Retinal pigment epithelial cell (primary cell): ENCODE results near the gene OPRM1.

ENCODE experiments used
- DNase-seq: peaks from one replicate; pipeline ENCODE4 v3.0.0-alpha.2; 2010; ENCODE audit warnings: low read depth
- H3K4me3 ChIP-seq: 2 replicates; pipeline ENCODE4 v1.5.1; 2011; ENCODE audit warnings: mild to moderate bottlenecking, low read length, control low read depth, moderate library complexity
- CTCF ChIP-seq: conservative IDR thresholded peaks from 2 replicates; pipeline ENCODE4 v1.5.1; 2011; ENCODE audit warnings: low read depth, low read length, control low read depth, inconsistent platforms

OPRM1 gene

DNA sequence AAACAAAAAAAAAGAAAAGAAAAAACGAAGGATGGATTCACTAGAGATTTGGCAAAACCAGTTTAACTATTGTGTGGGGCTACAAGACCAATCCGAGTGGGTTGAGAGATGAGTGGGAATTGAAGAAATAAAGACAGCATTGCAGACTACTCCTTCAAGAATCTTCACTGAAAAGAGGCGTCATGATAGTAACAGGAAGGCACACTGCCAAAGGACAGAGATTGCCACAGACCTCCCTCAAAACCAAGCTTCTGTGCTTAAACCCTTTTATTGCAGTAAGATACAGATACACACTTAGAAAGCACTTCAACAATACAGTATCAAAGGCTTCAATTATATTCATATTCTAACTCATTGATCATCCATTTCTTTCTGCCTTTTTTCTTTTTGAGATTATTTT is 213.6 kb downstream of the OPRM1 start:
- DNase-seq = no peak
- no peak overlapping the region for H3K4me3 ChIP-seq
- no peak for TF ChIP-seq CTCF

- DNase-seq = no peak
- TF ChIP-seq CTCF = no peak
- no peak overlapping the region for H3K4me3 ChIP-seq
Observed at GRCh38 chr6:154257067-154257466, 218.0 kb downstream of the OPRM1 start.

GRCh38 chr6:154258064-154258757 is 219.2 kb downstream of the OPRM1 start:
- DNase-seq = no peak
- TF ChIP-seq CTCF = no peak
- no peak overlapping the region for H3K4me3 ChIP-seq

DNA sequence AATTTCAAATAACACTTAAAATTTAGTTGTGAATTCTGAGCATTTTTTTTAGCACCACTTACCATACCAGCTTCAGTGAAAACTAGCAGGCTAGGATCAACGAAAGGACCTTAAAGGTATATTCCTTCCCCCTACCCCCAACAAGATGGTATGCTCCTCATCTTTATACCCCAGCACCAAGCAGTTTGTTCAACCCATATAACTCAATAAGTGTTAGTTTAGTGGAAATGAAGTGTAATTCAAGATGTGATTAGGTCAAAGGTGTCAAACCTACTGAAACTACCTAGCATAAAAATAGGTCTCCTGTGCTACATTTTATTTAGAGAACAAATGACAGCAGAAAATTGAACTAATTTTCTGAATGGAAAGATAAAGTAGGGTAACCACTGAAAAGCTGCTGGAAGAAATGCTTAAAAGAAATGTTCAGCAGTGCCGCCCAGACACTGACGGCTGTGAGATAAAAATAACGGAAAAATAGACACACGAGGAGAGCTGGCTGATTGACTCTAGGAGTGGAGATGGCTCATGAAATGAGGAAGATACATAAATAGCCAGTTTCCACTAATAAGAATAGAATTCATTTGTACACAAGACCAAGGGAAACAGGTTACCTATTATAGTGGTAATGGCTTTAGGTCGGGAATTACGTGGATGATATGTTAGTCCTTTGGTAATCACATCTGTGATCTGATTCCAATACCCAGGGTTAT is 222.8 kb downstream of the OPRM1 start:
- H3K4me3 ChIP-seq = no peak overlapping the region
- no peak for DNase-seq
- TF ChIP-seq CTCF = no peak

DNA sequence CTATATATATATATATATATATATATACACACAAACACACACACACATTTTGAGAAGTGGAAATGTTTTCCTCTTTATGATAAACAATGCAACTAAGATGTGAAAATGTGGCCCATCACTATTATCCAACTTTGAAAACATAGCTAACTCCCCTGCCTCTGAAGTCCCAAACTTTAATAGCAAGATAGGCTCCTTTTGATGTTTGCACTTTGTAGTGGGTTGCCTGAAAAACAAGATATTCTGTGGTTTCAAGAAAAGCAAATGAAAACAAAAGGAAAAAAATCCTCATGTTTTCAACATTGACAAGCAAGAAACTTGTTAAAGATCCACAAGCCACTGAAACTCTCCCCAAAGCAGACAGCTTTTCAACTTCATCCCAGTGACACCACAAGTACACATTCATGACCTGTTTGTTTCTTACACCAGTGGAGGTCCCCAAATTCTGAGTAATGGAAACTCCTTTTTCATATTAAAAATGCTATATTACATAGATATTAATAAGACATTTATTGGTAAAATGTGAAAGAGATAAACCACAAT is 227.6 kb downstream of the OPRM1 start:
- no peak overlapping the region for H3K4me3 ChIP-seq
- no peak for TF ChIP-seq CTCF
- DNase-seq = no peak

DNA sequence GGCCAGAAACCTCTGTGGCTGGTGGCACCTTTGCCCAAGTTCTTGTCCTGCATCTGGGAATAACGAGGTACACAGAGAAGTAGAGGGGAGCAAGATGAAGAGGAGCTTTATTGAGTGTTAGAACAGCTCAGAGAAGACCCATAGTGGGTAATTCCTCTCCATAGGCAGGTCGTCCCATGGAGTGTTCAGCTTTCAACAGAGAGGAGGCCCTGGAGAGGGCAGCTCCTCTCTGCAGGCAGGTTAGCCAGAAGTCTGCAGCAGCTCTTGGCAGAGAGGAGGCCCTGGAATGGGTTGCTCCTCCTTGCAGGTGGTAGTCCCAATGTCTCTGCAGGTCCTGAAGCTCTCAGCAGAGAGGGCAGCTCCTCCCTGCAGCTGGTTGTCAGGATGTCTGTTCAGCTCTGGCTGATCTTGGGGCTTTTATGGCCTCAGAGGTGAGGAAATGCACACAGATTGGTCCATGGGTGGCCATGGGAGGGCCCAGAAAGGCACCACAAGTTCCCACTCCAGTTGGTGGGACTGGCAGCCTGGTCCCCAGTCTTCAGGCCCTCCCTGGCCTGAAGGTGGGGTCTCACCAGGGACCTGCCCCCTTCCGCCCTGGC is 228.6 kb downstream of the OPRM1 start:
- no peak overlapping the region for H3K4me3 ChIP-seq
- DNase-seq = no peak
- TF ChIP-seq CTCF = no peak

GRCh38 chr6:154268486-154268885 is 229.4 kb downstream of the OPRM1 start:
- no peak for TF ChIP-seq CTCF
- no peak overlapping the region for H3K4me3 ChIP-seq
- no peak for DNase-seq
